HFFc6 (cell line): ENCODE data around the gene CLCA4. TPM values are rescaled to one million over a fixed set of nuclear protein-coding genes. Genes with fewer than 3 reads are reported as not detected.

ENCODE experiments used
- DNase-seq: peaks from one replicate; pipeline ENCODE4 v3.0.0-alpha.2; 2018
- H3K27ac Mint-ChIP-seq: 2 replicates; pipeline ENCODE4 v1.8.0; 2020; ENCODE audit warnings: mild to moderate bottlenecking, mixed read lengths
- H3K27me3 Mint-ChIP-seq: 2 replicates; pipeline ENCODE4 v1.8.0; 2021; ENCODE audit warnings: mild to moderate bottlenecking, moderate library complexity, mixed read lengths; ENCODE audit not compliant: insufficient read depth
- H3K36me3 Mint-ChIP-seq: 2 replicates; pipeline ENCODE4 v1.8.0; 2021; ENCODE audit warnings: low read depth, mixed read lengths
- H3K4me1 Mint-ChIP-seq: 2 replicates; pipeline ENCODE4 v1.8.0; 2020; ENCODE audit warnings: low read depth, mixed read lengths
- H3K4me3 Mint-ChIP-seq: 2 replicates; pipeline ENCODE4 v1.8.0; 2020; ENCODE audit warnings: mild to moderate bottlenecking, moderate library complexity, mixed read lengths
- H3K9me3 Mint-ChIP-seq: 2 replicates; pipeline ENCODE4 v1.8.0; 2020; ENCODE audit warnings: mild to moderate bottlenecking, mixed read lengths
- total RNA-seq, 6 experiments: library from RNA; stranded (reverse); fragmentation: NEBNext Ultra II Directional; extraction: Animal tissue kit (Norgen Biotek cat#: 25700); gene quantifications; 2 replicates in 1 of 6; 3 replicates in 5 of 6; pipeline ENCODE4 v1.2.3, GENCODE V29; 2021
- TF ChIP-seq, protein P1 (sequence below): fragments of 200-600 bp; sonication (generic); IDR thresholded peaks from 2 replicates; pipeline ENCODE4 v1.5.0; 2021; ENCODE audit warnings: antibody characterized with exemption, mild to moderate bottlenecking

CLCA4 gene
- total RNA-seq, 6 experiments from 2014 or later, result 0.17 TPM; not detected in 5

DNA sequence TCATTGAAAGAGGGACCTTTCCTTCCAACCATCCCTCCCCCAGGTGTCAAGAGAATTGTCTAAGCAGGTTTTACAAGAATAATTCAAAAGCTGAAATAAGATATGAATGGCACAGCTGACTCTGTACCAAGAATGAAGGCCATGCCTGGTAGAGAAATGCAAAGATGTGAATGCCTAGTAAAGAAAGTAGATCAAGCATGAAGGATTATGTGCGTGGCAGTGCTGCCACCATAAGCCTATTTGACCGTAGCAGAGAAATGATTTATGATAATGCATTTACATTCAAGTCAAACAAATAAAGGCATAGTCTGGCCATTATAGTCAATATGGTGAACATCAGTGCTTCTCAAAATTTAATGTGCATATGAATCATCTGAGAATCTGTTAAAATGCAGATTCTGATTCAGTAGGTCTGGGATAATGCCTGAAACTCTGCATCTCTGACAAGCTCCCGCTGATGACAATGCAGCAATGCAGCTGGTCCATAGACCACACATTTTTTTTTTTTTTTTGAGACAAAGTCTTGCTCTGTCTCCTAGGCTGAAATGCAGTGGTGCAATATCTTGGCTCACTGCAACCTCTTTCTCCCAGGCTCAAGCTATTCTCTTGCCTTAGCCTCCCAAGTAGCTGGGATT is 16.6 kb upstream of the CLCA4 start:
- H3K27ac Mint-ChIP-seq, result no peak overlapping the region
- no peaks in the 10 kb centered on the region for H3K4me1 Mint-ChIP-seq
- no peak for DNase-seq
- no peaks in the 10 kb centered on the region for H3K36me3 Mint-ChIP-seq
- no peak overlapping the region for H3K4me3 Mint-ChIP-seq
- H3K27me3 Mint-ChIP-seq, result no peaks in the 10 kb centered on the region; the same call in 1 of the 2 replicates
- no peaks in the 10 kb centered on the region for H3K9me3 Mint-ChIP-seq
- TF ChIP-seq, protein P1, sequence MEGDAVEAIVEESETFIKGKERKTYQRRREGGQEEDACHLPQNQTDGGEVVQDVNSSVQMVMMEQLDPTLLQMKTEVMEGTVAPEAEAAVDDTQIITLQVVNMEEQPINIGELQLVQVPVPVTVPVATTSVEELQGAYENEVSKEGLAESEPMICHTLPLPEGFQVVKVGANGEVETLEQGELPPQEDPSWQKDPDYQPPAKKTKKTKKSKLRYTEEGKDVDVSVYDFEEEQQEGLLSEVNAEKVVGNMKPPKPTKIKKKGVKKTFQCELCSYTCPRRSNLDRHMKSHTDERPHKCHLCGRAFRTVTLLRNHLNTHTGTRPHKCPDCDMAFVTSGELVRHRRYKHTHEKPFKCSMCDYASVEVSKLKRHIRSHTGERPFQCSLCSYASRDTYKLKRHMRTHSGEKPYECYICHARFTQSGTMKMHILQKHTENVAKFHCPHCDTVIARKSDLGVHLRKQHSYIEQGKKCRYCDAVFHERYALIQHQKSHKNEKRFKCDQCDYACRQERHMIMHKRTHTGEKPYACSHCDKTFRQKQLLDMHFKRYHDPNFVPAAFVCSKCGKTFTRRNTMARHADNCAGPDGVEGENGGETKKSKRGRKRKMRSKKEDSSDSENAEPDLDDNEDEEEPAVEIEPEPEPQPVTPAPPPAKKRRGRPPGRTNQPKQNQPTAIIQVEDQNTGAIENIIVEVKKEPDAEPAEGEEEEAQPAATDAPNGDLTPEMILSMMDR, result no peak

- TF ChIP-seq, protein P1, result no peak
- H3K27me3 Mint-ChIP-seq, result peaks cover 1% of the 10 kb centered on the region; the same call in 1 of the 2 replicates
- no peak overlapping the region for H3K4me3 Mint-ChIP-seq
- H3K4me1 Mint-ChIP-seq, result 0 out of 2 replicates have a peak, but pooled peaks cover 5% of the 10 kb centered on the region
- H3K9me3 Mint-ChIP-seq, result no peaks in the 10 kb centered on the region
- no peaks in the 10 kb centered on the region for H3K36me3 Mint-ChIP-seq
- no peak for DNase-seq
- H3K27ac Mint-ChIP-seq, result no peak overlapping the region
These were observed 8.8 kb upstream of the CLCA4 start for GRCh38 chr1:86537928-86538695.

- H3K27ac Mint-ChIP-seq, result no peak overlapping the region
- no peaks in the 10 kb centered on the region for H3K9me3 Mint-ChIP-seq
- H3K4me1 Mint-ChIP-seq, result 0 out of 2 replicates have a peak, but pooled peaks cover 5% of the 10 kb centered on the region
- TF ChIP-seq, protein P1, result no peak
- no peak overlapping the region for H3K4me3 Mint-ChIP-seq
- H3K27me3 Mint-ChIP-seq, result peaks cover 1% of the 10 kb centered on the region; the same call in 1 of the 2 replicates
- H3K36me3 Mint-ChIP-seq, result no peaks in the 10 kb centered on the region
- no peak for DNase-seq
These were observed 8.1 kb upstream of the CLCA4 start for GRCh38 chr1:86538775-86539174.

DNA sequence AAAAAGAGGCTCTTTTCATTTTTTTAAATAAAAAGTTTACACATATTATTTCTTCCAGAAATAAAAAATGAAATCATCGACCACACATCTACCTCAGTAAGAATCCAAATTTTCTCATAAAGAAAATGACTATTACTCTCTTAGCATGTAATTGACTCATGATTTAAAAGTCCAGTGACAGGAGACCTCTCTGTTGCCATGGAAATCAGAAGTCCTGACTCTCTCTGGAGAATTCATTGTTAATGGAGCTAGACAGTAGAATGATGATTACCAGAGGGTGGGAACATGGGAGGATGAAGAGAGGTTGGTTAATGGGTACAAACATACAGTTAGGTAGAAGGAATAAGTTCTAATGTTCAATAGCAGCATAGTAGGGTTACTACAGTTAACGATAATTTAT is 5.0 kb upstream of the CLCA4 start:
- Mint-ChIP-seq H3K36me3 (no peaks in the 10 kb centered on the region), H3K4me1 (0 out of 2 replicates have a peak, but pooled peaks cover 5% of the 10 kb centered on the region), H3K27ac (no peak overlapping the region), H3K9me3 (no peaks in the 10 kb centered on the region), H3K27me3 (peaks cover 1% of the 10 kb centered on the region; the same call in 1 of the 2 replicates), H3K4me3 (no peak overlapping the region)
- TF ChIP-seq, protein P1, result no peak
- DNase-seq, result no peak

- Mint-ChIP-seq H3K9me3 (no peaks in the 10 kb centered on the region), H3K36me3 (no peaks in the 10 kb centered on the region), H3K27me3 (peaks cover 3% of the 10 kb centered on the region; the same call in 1 of the 2 replicates), H3K27ac (no peak overlapping the region), H3K4me3 (no peak overlapping the region), H3K4me1 (0 out of 2 replicates have a peak, but pooled peaks cover 5% of the 10 kb centered on the region)
- TF ChIP-seq, protein P1, result no peak
- DNase-seq, result peak; percentile 5
These were observed 4.2 kb upstream of the CLCA4 start for GRCh38 chr1:86542631-86543030.
